Stimulated activated naive CD8-positive, alpha-beta T cell treated with anti-CD3 and anti-CD28 coated beads, Interleukin-15, Interleukin-2, amounts not matched to agents 100 ng/mL and 50 ng/mL, for 24 hours (primary cell): ENCODE data around the gene CRACDL.

Experiments used
- H3K27ac Mint-ChIP-seq: one replicate; pipeline ENCODE4 v1.8.0; 2021; ENCODE audit warnings: mild to moderate bottlenecking, mixed read lengths
- H3K27me3 Mint-ChIP-seq: one replicate; pipeline ENCODE4 v1.8.0; 2021; ENCODE audit warnings: mixed read lengths
- H3K36me3 Mint-ChIP-seq: one replicate; pipeline ENCODE4 v1.8.0; 2021; ENCODE audit warnings: low read depth, mixed read lengths
- H3K4me1 Mint-ChIP-seq: one replicate; pipeline ENCODE4 v1.8.0; 2021; ENCODE audit warnings: low read depth, mixed read lengths
- H3K4me3 Mint-ChIP-seq: one replicate; pipeline ENCODE4 v1.8.0; 2021; ENCODE audit warnings: mild to moderate bottlenecking, mixed read lengths
- H3K9me3 Mint-ChIP-seq: one replicate; pipeline ENCODE4 v1.8.0; 2021; ENCODE audit warnings: mixed read lengths

The CRACDL gene

DNA sequence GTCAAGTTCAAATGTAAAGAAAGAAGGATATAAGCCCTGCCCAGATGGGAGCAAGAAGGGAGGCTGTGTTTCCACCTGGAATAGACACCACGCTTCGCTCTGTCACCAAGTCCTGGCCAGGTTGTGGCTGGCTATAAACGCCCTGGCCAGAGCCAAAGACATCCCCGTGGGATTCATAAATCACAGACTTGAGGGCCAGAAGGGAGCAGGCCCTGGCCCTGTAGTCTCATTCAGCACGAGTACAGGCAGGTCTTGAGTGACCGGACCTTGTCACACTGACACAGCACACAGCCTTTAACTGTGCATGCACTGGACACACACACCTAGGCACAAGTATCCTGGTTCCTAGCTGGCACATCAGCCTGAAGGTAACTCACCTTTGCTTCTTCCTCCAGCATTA, 110.6 kb downstream of the CRACDL start:
- Mint-ChIP-seq H3K36me3 (no peaks in the 10 kb centered on the region), H3K27ac (no peak overlapping the region), H3K9me3 (no peaks in the 10 kb centered on the region), H3K27me3 (peaks cover 3% of the 10 kb centered on the region), H3K4me1 (peaks cover 35% of the 10 kb centered on the region), H3K4me3 (no peak overlapping the region)

DNA sequence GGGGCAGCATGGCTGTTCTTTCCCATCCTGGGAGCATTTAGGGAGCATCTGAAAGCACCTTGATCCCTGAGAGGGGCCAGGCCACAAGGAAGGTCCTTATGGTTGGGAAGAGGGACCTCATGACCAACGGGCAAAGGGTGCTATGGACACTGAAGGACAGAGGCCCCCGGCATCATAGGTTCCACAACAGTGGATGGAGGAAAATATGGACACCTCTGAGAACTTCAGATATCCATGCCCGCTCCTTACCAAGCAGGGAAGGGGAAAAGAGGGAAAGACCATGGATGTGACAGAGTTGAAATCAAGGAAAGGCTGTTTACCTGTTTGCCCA, 111.0 kb downstream of the CRACDL start:
- H3K4me1 Mint-ChIP-seq, result peaks cover 32% of the 10 kb centered on the region
- no peaks in the 10 kb centered on the region for H3K9me3 Mint-ChIP-seq
- H3K4me3 Mint-ChIP-seq, result no peak overlapping the region
- H3K27ac Mint-ChIP-seq, result no peak overlapping the region
- no peaks in the 10 kb centered on the region for H3K36me3 Mint-ChIP-seq
- H3K27me3 Mint-ChIP-seq, result peaks cover 3% of the 10 kb centered on the region

DNA sequence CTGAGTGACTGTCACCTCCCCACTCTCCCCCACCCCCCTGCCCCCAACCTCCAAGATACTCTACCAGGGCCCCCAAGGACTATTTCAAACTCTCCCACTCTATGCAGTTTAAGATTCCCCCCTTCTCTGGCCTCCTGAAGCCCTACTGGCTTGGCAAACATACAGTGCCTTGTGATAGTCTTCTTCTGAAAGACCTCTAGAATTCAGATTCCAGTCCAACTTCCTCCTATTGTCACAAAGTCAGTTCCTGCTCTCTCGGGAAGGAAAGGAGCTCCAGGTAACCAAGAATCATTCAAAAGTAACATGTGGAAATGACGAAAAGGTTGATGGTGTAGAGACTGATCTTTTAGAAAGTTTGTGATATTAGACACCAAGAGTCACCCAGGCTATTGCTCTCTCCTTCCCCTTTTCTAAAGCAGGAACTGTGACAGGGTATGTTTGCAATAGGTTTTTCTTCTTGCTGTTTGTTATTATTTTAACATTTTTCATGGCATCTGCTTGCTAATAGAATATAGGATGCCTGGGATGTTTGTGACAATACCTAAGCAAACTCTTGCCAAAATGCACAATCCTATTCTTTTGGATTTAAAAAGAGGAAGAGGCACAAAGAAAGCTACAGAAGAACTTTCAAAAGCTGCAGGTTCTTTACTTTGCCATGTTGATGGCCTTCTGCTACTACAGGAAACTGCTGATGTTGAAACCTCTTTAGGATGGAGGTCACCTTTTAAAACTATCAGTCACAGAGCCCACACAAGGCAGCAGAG, 111.6 kb downstream of the CRACDL start:
- Mint-ChIP-seq H3K36me3 (no peaks in the 10 kb centered on the region), H3K4me1 (peaks cover 26% of the 10 kb centered on the region), H3K9me3 (no peaks in the 10 kb centered on the region), H3K4me3 (no peak overlapping the region), H3K27me3 (peaks cover 3% of the 10 kb centered on the region), H3K27ac (no peak overlapping the region)

DNA sequence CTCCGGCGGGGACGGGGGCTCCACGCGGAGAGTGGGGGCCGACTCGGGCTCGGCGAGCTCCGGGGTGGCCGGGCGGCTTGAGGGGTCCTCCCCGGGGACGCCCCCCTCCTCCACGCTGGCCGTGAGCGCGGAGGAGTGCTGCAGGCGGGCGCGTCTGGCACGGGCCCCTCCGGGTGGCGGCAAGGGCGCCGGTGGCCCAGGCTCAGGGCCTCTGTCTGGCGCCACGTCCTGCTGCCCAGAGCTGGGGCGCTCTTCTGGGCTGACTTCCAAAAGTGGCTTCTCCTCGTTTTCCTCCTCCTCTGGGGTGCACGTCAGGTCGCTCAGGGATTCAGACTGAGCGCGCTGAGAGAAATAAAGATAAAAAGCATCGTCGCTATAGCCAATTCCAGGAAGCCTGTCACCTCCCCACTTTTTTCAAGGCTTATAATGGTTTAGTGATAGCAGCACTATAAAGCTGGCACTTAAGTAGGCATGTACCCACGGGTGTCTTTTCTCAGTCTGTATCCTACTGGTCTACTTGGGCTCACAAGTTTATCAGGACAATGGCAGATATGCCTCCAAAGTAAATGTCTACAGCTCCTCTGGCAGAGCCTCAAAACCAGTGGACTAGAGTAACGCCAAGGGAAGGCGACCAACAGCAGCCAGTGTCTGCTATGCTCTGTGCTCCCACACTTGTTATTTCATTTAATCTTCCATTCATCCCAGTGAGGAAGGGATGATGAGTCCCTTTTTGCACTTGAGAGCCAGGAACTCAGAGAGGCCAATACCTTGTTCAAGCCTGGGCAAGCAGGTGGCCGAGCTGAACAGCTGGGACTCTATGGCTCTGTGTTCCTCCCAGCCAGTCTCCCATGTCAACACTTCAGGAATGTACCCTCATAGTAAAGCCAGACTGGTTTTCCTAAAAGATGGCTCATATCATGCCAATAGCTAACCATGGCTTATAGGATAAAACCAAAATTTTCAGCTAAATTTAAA, 112.5 kb downstream of the CRACDL start:
- no peaks in the 10 kb centered on the region for H3K9me3 Mint-ChIP-seq
- H3K4me1 Mint-ChIP-seq, result peaks cover 17% of the 10 kb centered on the region
- no peaks in the 10 kb centered on the region for H3K36me3 Mint-ChIP-seq
- H3K4me3 Mint-ChIP-seq, result peak overlapping the region; percentile 74
- H3K27me3 Mint-ChIP-seq, result peaks cover 3% of the 10 kb centered on the region
- H3K27ac Mint-ChIP-seq, result peak overlapping the region; percentile 77

DNA sequence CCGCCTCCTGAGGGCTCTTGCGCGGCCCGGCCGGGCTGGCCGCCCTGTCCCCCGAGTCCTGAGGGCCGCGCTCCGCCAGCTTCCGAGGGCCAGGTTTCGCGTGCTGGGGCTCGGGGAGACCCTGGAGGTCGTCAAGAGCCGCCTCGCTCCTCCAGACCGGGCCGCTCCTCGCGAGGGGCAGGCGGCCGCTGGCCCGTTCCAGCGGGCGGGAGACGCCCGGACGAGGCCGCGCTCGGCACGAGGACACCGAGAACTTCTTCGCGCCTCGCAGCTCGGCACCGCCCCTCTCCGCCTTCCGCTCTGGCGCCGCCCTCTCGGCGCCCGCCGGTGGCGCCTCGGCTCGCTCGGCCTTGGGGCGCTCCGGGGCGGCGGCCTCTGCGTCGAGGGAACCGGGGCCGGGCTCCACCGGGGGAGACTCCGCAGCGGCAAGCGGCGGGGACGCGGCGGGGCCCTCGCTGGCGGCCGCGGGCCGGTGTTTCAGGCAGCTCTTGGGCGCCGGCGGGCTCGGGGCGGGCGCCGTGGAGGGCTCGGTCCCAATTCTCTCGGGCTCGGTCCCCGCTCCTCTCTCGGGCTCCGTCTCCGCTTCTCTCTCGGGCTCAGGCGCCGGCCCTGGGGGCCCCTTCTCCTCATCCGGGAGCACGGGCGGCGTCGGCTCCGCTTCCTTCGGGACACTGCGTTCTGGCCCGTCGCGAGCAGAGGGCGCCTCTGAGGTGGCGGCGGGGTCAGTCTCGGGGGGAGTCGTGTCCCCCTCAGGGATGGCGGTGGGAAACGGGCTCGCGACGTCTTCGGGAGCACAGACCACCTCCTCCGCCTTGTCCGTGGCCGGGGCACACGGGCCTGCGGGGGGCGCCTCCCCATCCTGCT, 113.5 kb downstream of the CRACDL start:
- H3K9me3 Mint-ChIP-seq, result no peaks in the 10 kb centered on the region
- peaks cover 9% of the 10 kb centered on the region for H3K4me1 Mint-ChIP-seq
- no peaks in the 10 kb centered on the region for H3K36me3 Mint-ChIP-seq
- H3K27me3 Mint-ChIP-seq, result peaks cover 3% of the 10 kb centered on the region
- no peak overlapping the region for H3K27ac Mint-ChIP-seq
- H3K4me3 Mint-ChIP-seq, result peak overlapping the region; percentile 47

DNA sequence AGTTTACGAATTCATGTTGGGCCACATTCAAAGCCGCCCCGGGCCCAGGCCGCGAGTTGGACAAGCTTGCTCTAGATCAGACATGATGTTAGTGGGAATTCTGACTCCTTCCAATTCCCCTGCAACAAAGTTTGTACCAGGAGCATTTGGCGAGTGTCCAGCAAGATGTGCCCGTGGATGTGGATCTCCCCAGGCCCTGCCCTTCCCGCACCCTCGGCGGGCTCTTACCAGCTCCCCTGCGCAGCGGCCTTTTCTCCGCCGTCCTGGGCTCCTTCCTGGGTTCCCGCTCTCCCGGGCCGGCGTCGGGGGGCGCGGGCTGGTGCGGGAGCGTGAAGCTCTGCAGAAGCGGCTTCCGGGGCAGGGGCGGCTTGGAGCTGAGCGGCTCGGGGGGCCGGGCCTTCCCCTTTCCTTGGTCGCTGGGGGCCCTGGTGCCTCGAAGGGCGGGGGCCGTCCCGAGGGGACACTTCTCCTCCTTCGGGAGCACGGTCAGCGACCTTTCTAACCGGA, 114.3 kb downstream of the CRACDL start:
- Mint-ChIP-seq H3K27ac (no peak overlapping the region), H3K4me3 (no peak overlapping the region), H3K4me1 (peaks cover 9% of the 10 kb centered on the region)

DNA sequence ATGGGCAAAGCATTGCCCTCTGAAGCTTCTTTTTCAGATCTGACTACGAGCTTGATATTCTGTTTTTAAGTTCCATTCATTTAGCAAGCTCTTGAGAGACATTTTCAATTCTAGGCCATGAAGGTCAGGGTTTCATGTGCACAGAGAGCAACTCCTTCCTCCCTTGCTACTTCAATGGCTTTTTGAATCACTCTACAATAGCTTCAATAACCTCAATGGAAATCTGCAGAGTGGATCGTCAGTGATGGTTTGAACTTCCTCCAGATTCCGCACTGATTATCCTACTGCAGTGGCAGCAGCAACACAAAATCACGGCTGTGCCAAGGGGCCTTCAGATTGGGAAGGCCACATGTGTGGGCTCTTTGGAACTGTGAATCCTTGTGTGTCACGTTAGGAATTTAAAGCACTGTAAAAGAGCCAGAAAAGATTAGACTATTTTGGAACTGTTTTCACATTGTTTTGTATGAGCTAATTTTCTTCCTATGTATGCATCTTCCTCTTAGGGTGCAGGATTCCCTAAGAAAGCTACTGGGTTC, 116.7 kb downstream of the CRACDL start:
- Mint-ChIP-seq H3K9me3 (no peaks in the 10 kb centered on the region), H3K4me3 (no peak overlapping the region), H3K36me3 (no peaks in the 10 kb centered on the region)

More for the DNA sequence above, 114.3 kb downstream of the CRACDL start:
- no peaks in the 10 kb centered on the region for H3K36me3 Mint-ChIP-seq
- H3K9me3 Mint-ChIP-seq, result no peaks in the 10 kb centered on the region
- H3K27me3 Mint-ChIP-seq, result peaks cover 3% of the 10 kb centered on the region

DNA sequence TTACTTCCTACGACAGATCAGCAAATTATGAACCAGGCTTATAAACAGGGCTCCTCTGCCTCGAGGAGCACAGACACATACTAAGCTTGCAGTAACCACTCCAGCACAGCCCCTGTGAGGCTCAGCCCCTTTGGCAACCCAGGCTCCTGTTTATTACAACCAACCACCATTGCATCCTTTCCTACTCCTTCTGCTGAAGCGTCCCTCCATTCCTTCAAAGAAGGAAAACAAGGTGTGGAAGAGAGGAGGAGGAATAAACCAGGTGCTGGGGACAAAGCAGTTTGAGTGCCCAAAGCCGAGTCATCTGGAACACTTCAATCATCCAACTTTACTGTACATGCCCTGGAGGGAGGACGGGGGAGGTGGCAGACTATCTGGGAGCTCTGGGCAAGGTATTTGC, 117.9 kb downstream of the CRACDL start:
- no peak overlapping the region for H3K27ac Mint-ChIP-seq
- H3K4me1 Mint-ChIP-seq, result no peaks in the 10 kb centered on the region
- no peak overlapping the region for H3K4me3 Mint-ChIP-seq
- H3K36me3 Mint-ChIP-seq, result no peaks in the 10 kb centered on the region
- H3K27me3 Mint-ChIP-seq, result no peaks in the 10 kb centered on the region
- no peaks in the 10 kb centered on the region for H3K9me3 Mint-ChIP-seq

More for the DNA sequence above, 116.7 kb downstream of the CRACDL start:
- Mint-ChIP-seq H3K4me1 (peaks cover 9% of the 10 kb centered on the region), H3K27me3 (peaks cover 3% of the 10 kb centered on the region), H3K27ac (no peak overlapping the region)

DNA sequence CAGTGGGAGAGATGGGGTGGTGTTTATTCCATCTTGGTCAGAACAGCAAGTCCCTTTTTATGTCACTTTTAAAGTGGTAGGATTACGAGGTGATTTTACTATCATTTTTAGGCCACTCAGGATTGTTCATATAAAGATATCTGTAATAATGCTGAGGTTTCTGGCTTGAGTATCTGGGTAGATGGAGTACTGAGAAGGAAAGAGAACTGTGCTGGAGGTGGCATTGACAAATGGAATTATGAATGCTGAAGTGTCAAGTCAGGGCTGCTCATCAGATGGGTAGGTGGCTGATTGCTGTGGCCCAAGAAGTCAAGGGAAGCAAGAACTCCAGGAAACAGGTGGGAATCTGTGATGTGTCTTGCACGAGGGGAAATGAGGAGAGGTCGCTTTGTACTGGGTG, 119.7 kb downstream of the CRACDL start:
- Mint-ChIP-seq H3K27me3 (no peaks in the 10 kb centered on the region), H3K27ac (no peak overlapping the region), H3K4me3 (no peak overlapping the region), H3K4me1 (no peaks in the 10 kb centered on the region), H3K36me3 (no peaks in the 10 kb centered on the region), H3K9me3 (no peaks in the 10 kb centered on the region)

DNA sequence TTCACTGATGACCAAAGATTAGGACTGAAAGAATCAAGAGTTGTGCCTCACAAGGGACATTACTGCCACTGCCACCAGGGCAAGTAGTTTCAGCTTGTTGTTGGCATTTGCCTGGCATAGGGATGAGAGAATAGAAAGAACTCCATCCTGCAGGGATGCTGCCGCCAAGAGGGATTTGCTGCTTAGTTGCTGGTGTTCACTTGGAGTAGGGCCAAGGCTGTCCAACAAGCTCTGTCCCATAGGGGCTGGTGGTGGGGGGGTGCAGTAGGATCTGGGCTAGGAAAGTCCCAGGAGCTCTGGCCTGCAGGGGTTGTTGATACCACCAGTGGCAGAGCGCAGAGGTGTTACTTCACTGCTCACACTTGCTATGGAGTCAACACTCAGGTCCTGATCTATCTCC, 120.2 kb downstream of the CRACDL start:
- Mint-ChIP-seq H3K36me3 (no peaks in the 10 kb centered on the region), H3K27ac (no peak overlapping the region), H3K4me3 (no peak overlapping the region), H3K9me3 (no peaks in the 10 kb centered on the region), H3K4me1 (no peaks in the 10 kb centered on the region), H3K27me3 (no peaks in the 10 kb centered on the region)

DNA sequence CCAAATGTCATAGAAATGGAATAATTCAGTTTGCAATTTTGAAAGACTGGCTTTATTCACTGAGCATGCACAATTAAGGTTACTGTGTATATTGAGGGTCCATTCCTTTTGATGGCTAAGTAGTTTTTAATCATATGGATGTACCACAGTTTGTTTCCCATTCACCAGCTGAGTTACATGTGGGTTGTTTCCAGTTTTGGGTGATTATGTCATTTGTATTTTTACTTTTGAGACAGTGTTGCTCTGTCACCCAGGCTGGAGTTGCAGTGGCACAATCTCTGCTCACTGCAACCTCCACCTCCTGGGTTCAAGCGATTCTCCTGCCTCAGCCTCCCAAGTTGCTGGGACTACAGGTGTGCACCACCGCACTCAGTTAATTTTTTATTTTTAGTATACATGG, 124.3 kb downstream of the CRACDL start:
- no peak overlapping the region for H3K4me3 Mint-ChIP-seq
- no peaks in the 10 kb centered on the region for H3K9me3 Mint-ChIP-seq
- peaks cover 13% of the 10 kb centered on the region for H3K4me1 Mint-ChIP-seq
- no peaks in the 10 kb centered on the region for H3K36me3 Mint-ChIP-seq
- no peaks in the 10 kb centered on the region for H3K27me3 Mint-ChIP-seq
- no peak overlapping the region for H3K27ac Mint-ChIP-seq

DNA sequence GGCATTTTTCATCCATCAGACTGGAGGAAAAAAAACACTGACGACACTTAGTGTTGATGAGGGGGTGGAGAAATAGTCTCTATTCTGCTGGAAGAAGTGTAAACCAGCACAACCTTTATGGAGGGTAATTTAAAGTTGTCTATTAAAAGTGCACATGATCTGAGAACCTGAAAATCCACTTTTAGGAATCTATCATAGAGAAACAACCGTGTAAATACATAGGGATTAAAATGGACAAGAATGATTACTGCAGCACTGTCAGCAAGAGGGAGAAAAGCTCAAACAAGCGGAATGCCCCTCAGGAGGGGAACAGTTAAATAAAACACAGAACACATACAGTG, 125.5 kb downstream of the CRACDL start:
- H3K27ac Mint-ChIP-seq, result no peak overlapping the region
- no peak overlapping the region for H3K4me3 Mint-ChIP-seq
- no peaks in the 10 kb centered on the region for H3K27me3 Mint-ChIP-seq
- H3K36me3 Mint-ChIP-seq, result no peaks in the 10 kb centered on the region
- no peaks in the 10 kb centered on the region for H3K9me3 Mint-ChIP-seq
- H3K4me1 Mint-ChIP-seq, result peaks cover 14% of the 10 kb centered on the region

DNA sequence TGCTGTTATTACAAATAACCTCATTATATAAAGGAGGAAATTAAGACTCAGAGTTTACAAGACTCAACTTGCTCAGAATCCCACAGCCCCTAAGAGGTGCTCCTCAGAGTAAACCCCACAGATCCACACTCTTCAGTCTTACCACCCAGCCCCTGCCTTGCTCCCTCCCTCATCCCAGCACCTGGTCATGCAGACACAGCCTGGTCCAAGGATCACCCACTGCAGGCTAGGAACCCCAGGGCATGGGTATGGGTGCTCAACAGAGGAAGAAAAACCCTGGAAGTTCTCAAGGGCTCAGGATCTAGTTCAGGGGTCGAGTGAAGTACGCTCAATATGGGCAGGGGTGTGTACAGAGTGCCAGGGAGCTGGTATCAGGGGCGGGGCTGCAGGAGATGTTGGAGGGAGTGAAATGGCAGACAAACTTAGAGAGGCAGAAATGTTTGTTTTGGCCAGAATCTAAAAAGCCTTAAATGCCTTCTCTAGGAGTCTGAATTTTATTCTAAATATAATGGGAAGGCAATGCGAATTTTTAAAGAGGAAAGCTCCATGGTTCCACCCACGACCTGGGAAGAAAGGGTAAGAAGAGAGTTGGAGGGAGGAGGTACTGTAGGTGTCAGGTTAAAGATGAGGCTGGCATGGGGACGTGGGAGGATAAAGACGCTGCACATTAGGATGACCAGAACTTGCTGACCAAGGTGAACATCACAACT, 126.0 kb downstream of the CRACDL start:
- Mint-ChIP-seq H3K36me3 (no peaks in the 10 kb centered on the region), H3K4me1 (peaks cover 14% of the 10 kb centered on the region), H3K4me3 (no peak overlapping the region), H3K27me3 (no peaks in the 10 kb centered on the region), H3K9me3 (no peaks in the 10 kb centered on the region), H3K27ac (no peak overlapping the region)

DNA sequence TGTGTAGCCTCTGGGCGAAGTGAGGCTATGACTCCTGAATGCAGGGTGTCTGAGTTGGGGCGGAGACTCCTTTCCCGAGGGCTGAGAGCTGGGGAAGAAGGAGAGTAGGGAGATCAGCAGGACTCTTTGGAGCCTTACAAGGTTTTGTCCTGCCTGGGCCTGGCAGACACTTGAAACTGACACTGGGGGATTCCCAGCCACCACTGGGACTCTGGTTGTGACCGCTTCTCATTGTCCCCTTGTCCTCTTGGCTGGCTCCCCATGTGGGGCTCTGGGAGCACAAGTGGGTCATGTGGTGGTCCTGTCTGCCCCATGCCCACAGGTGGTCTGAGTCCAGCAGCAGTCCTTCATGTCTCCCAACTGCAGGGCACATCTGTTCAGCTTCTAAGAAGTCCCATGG, 126.9 kb downstream of the CRACDL start:
- Mint-ChIP-seq H3K9me3 (no peaks in the 10 kb centered on the region), H3K27me3 (no peaks in the 10 kb centered on the region), H3K4me3 (no peak overlapping the region), H3K4me1 (peaks cover 14% of the 10 kb centered on the region), H3K27ac (no peak overlapping the region), H3K36me3 (no peaks in the 10 kb centered on the region)
